Osteocyte (in vitro differentiated cells): ENCODE data around the gene PIAS2. TPM values are rescaled to one million over a fixed set of nuclear protein-coding genes. Genes with fewer than 3 reads are reported as not detected.
A peak's percentile ranks its signal among the peaks of the same experiment; 100 is the strongest.

Experiments
- DNase-seq: peaks from one replicate; pipeline ENCODE4 v3.0.0; 2021; ENCODE audit warnings: mixed read lengths; ENCODE audit not compliant: unreplicated experiment; ENCODE audit errors: extremely low spot score
- H3K27ac Mint-ChIP-seq: one replicate; pipeline ENCODE4 v1.8.0; 2021; ENCODE audit warnings: mild to moderate bottlenecking, mixed read lengths; ENCODE audit not compliant: unreplicated experiment
- H3K27me3 Mint-ChIP-seq: one replicate; pipeline ENCODE4 v1.8.0; 2021; ENCODE audit warnings: mixed read lengths; ENCODE audit not compliant: unreplicated experiment
- H3K36me3 Mint-ChIP-seq: one replicate; pipeline ENCODE4 v1.8.0; 2021; ENCODE audit warnings: mixed read lengths; ENCODE audit not compliant: unreplicated experiment
- H3K4me1 Mint-ChIP-seq: one replicate; pipeline ENCODE4 v1.8.0; 2021; ENCODE audit warnings: mixed read lengths; ENCODE audit not compliant: unreplicated experiment
- H3K4me3 Mint-ChIP-seq: one replicate; pipeline ENCODE4 v1.8.0; 2021; ENCODE audit warnings: mild to moderate bottlenecking, moderate library complexity, mixed read lengths; ENCODE audit not compliant: unreplicated experiment
- H3K9me3 Mint-ChIP-seq: one replicate; pipeline ENCODE4 v1.8.0; 2021; ENCODE audit warnings: mixed read lengths; ENCODE audit not compliant: unreplicated experiment
- CTCF ChIP-seq: fragments of 200-600 bp; sonication (generic); IDR thresholded peaks from 2 replicates; pipeline ENCODE4 v1.5.0; 2021; ENCODE audit warnings: antibody characterized with exemption, mild to moderate bottlenecking, moderate library complexity
- total RNA-seq: library from RNA; stranded (reverse); gene quantifications from 2 replicates; pipeline ENCODE4 v1.2.1, GENCODE V29; 2021

PIAS2 gene
- total RNA-seq, 1 donor from 2014 or later = 50.6 TPM

- peaks cover 4% of the 10 kb centered on the region for H3K4me1 Mint-ChIP-seq
- no peaks in the 10 kb centered on the region for H3K9me3 Mint-ChIP-seq
- TF ChIP-seq CTCF = peak; percentile 50
- H3K27me3 Mint-ChIP-seq = peaks cover 2% of the 10 kb centered on the region
- H3K27ac Mint-ChIP-seq = no peak overlapping the region
- H3K36me3 Mint-ChIP-seq = no peaks in the 10 kb centered on the region
- no peak for DNase-seq
- no peak overlapping the region for H3K4me3 Mint-ChIP-seq
Measured at GRCh38 chr18:46950064-46950656, 32.9 kb upstream of the PIAS2 start.

DNA sequence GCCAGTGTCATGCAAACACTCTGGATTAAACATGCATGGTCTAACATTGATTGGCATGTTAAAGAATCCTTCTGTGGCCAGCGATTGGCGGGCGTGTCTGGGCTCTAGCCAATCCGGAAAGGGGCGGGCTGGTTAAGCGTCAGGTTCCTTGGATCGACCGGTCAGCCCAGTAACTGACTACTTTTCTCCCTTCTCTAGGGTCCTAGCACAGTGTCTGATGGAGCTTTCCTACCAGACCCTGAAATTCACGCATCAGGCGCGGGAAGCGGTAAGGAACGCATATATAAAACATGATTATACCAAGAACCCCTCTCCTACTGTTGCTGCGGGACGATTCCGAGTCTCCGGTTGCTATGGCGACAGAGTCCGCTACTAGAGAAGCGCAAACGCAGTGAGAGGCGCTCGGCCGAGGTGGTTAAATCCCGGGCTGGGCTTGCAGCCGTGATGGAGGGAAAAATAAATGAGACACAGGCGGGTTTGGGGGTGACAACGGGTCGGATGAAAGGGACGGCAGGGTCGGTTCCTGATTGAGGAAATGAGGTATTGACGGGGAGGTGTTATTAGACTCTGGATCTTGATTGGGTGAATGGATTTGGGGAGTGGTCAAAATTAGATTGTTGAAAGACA lies 29.5 kb upstream of the PIAS2 start:
- Mint-ChIP-seq H3K9me3 (no peaks in the 10 kb centered on the region), H3K27ac (no peak overlapping the region), H3K4me1 (no peaks in the 10 kb centered on the region), H3K4me3 (no peak overlapping the region), H3K27me3 (peaks cover 2% of the 10 kb centered on the region), H3K36me3 (no peaks in the 10 kb centered on the region)
- TF ChIP-seq CTCF = no peak
- peak; percentile 93 for DNase-seq

DNA sequence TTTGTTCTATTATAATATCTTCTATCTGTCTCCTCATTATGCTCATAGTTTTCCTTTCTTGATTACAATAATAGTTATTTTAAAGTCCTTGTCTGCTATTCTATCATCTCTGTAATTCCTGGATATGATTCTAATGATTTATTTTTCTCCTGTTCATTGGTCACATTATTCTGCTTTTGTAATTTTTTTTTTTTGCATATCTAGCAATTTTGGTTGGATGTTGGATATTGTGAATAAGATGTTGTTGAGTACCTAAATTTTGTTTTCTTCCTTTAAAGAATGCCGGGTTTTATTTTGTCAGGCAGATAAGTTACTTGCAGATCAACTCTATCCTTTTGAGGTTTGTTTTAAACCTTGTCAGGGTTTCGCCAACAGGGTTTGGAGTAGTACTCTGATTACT lies 25.3 kb upstream of the PIAS2 start:
- DNase-seq = no peak
- Mint-ChIP-seq H3K27me3 (peaks cover 2% of the 10 kb centered on the region), H3K4me1 (peaks cover 22% of the 10 kb centered on the region), H3K9me3 (no peaks in the 10 kb centered on the region), H3K27ac (no peak overlapping the region), H3K4me3 (no peak overlapping the region), H3K36me3 (no peaks in the 10 kb centered on the region)
- no peak for TF ChIP-seq CTCF

DNA sequence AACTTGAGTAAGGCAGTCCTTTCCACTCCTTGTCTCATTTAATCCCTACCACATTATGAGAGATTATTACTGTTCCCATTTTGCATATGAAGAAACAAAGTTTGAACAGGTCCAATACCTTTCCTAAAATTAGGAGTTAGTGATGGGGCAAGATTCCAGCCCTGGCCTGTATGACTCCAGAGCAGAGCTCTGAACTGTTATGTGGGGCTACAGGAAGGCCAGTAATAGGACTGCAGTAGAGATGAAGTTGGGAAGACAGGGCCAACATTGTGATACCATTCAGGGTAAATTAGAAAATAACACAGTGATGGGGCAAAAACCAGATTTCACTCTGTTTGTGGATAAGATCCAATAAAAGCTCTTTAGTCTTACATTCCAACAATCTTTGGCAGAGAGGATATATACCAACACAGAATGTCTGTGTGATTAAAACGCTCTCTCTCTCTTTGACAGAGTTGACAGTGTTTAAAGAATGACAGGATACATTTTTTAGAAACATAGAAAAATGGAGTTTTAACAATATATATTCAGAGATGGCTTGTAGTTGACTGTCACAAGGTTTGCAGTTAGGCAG lies 22.8 kb upstream of the PIAS2 start:
- Mint-ChIP-seq H3K27me3 (no peaks in the 10 kb centered on the region), H3K4me1 (peaks cover 22% of the 10 kb centered on the region), H3K4me3 (no peak overlapping the region), H3K36me3 (no peaks in the 10 kb centered on the region), H3K9me3 (no peaks in the 10 kb centered on the region), H3K27ac (peak overlapping the region; percentile 74)
- DNase-seq = no peak
- TF ChIP-seq CTCF = no peak

DNA sequence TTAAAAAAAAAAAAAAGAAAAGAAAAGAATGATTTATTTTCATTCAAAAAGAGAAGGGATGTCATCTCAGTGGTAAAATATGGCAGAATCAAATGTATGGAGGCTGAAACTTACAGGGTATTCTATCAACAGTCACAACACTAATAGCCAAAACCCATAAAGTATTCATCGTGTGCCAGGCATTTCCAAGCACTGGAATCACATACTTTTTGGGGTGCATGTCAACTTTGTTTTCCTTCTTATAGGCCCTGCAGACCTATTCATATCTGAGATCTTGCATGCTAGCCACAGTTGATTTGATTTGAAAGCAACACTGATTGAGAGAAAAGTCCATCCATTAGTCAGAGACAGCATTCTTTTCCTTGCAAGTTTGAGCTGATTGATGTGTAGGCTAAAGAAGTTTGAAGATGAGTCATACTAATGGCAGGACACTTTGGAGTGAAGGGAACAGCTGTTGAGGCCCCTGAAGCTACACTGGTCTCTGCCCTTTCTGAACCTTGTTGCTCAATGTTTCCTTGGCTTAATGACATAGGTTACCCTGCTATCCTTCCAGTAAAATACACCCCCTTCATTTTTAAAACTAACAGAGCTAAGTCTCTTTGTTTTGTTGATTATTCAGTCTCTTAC lies 22.1 kb upstream of the PIAS2 start:
- Mint-ChIP-seq H3K9me3 (no peaks in the 10 kb centered on the region), H3K36me3 (no peaks in the 10 kb centered on the region), H3K27me3 (no peaks in the 10 kb centered on the region), H3K4me1 (peaks cover 22% of the 10 kb centered on the region), H3K27ac (peak overlapping the region; percentile 74), H3K4me3 (no peak overlapping the region)
- TF ChIP-seq CTCF = no peak
- DNase-seq = no peak
